KMS-11 (cell line): ENCODE results near the gene COL23A1.

Experiments used
- H2AFZ ChIP-seq: fragments of 200-600 bp; sonication (generic); 2 replicates; pipeline ENCODE4 v1.6.1; 2016; ENCODE audit warnings: antibody characterized with exemption, mixed run types, low read depth
- H3K27ac ChIP-seq: fragments of 200-600 bp; sonication (generic); 2 replicates; pipeline ENCODE4 v1.6.1; 2016; ENCODE audit warnings: mild to moderate bottlenecking, mixed run types
- H3K27me3 ChIP-seq: fragments of 200-600 bp; sonication (generic); 2 replicates; pipeline ENCODE4 v1.6.1; 2017; ENCODE audit warnings: mild to moderate bottlenecking, low read depth, mixed run types, moderate library complexity; ENCODE audit not compliant: insufficient read depth
- H3K36me3 ChIP-seq: fragments of 200-600 bp; sonication (generic); 2 replicates; pipeline ENCODE4 v1.6.1; 2017; ENCODE audit warnings: mild to moderate bottlenecking, mixed run types; ENCODE audit not compliant: insufficient read depth
- H3K4me1 ChIP-seq: fragments of 200-600 bp; sonication (generic); 2 replicates; pipeline ENCODE4 v1.6.1; 2016; ENCODE audit warnings: mild to moderate bottlenecking, low read depth, mixed run types; ENCODE audit not compliant: poor library complexity, severe bottlenecking
- H3K4me2 ChIP-seq: fragments of 200-600 bp; sonication (generic); 2 replicates; pipeline ENCODE4 v1.7.0; 2016; ENCODE audit warnings: mild to moderate bottlenecking, mixed run types
- H3K4me3 ChIP-seq: fragments of 200-600 bp; sonication (generic); IDR thresholded peaks from 2 replicates; pipeline ENCODE4 v1.6.1; 2017; ENCODE audit warnings: low read depth, low read length, mixed read lengths; ENCODE audit not compliant: insufficient read depth
- H3K79me2 ChIP-seq: fragments of 200-600 bp; sonication (generic); 2 replicates; pipeline ENCODE4 v1.6.1; 2016; ENCODE audit warnings: low read depth, mixed run types; ENCODE audit not compliant: insufficient read depth
- H3K9ac ChIP-seq: fragments of 200-600 bp; sonication (generic); 2 replicates; pipeline ENCODE4 v1.6.1; 2016; ENCODE audit warnings: mild to moderate bottlenecking, mixed run types
- H4K20me1 ChIP-seq: fragments of 200-600 bp; sonication (generic); 2 replicates; pipeline ENCODE4 v1.6.1; 2016; ENCODE audit warnings: mild to moderate bottlenecking, mixed run types; ENCODE audit not compliant: insufficient read depth
- CTCF ChIP-seq: fragments of 200-600 bp; sonication (generic); conservative IDR thresholded peaks from 2 replicates; pipeline ENCODE4 v1.6.1; 2017; ENCODE audit warnings: low read depth, mild to moderate bottlenecking, antibody characterized with exemption, low read length, moderate library complexity, mixed read lengths

Gene COL23A1

GRCh38 chr5:178560911-178561310, 29.3 kb downstream of the COL23A1 start:
- H3K4me3 ChIP-seq: no peak overlapping the region

GRCh38 chr5:178557416-178557815, 32.8 kb downstream of the COL23A1 start:
- H3K9ac ChIP-seq: no peak overlapping the region
- H3K4me1 ChIP-seq: no peaks in the 10 kb centered on the region
- no peaks in the 10 kb centered on the region for H4K20me1 ChIP-seq
- no peaks in the 10 kb centered on the region for H3K79me2 ChIP-seq
- H3K36me3 ChIP-seq: no peaks in the 10 kb centered on the region
- TF ChIP-seq CTCF: no peak
- H3K4me3 ChIP-seq: no peak overlapping the region
- H3K4me2 ChIP-seq: no peak overlapping the region
- no peaks in the 10 kb centered on the region; the same call in 1 of the 2 replicates for H3K27me3 ChIP-seq
- H3K27ac ChIP-seq: no peak overlapping the region
- H2AFZ ChIP-seq: no peak overlapping the region

More at GRCh38 chr5:178560911-178561310, 29.3 kb downstream of the COL23A1 start:
- no peak overlapping the region for H2AFZ ChIP-seq
- H3K27ac ChIP-seq: no peak overlapping the region
- no peak for TF ChIP-seq CTCF
- no peak overlapping the region for H3K9ac ChIP-seq
- H3K4me1 ChIP-seq: no peaks in the 10 kb centered on the region
- no peak overlapping the region for H3K4me2 ChIP-seq
- H3K36me3 ChIP-seq: no peaks in the 10 kb centered on the region
- H3K79me2 ChIP-seq: no peaks in the 10 kb centered on the region
- no peaks in the 10 kb centered on the region; the same call in 1 of the 2 replicates for H3K27me3 ChIP-seq
- no peaks in the 10 kb centered on the region for H4K20me1 ChIP-seq

GRCh38 chr5:178555771-178556211, 34.4 kb downstream of the COL23A1 start:
- no peaks in the 10 kb centered on the region for H4K20me1 ChIP-seq
- no peaks in the 10 kb centered on the region for H3K4me1 ChIP-seq
- H3K27me3 ChIP-seq: no peaks in the 10 kb centered on the region; the same call in 1 of the 2 replicates
- H3K4me3 ChIP-seq: no peak overlapping the region
- H3K36me3 ChIP-seq: no peaks in the 10 kb centered on the region
- no peak overlapping the region for H3K9ac ChIP-seq
- no peaks in the 10 kb centered on the region for H3K79me2 ChIP-seq
- H2AFZ ChIP-seq: no peak overlapping the region
- H3K4me2 ChIP-seq: no peak overlapping the region
- H3K27ac ChIP-seq: no peak overlapping the region
- no peak for TF ChIP-seq CTCF

GRCh38 chr5:178555005-178555404, 35.2 kb downstream of the COL23A1 start:
- no peaks in the 10 kb centered on the region; the same call in 1 of the 2 replicates for H3K27me3 ChIP-seq
- H2AFZ ChIP-seq: no peak overlapping the region
- H4K20me1 ChIP-seq: no peaks in the 10 kb centered on the region
- no peak for TF ChIP-seq CTCF
- no peaks in the 10 kb centered on the region for H3K79me2 ChIP-seq
- H3K9ac ChIP-seq: no peak overlapping the region
- no peak overlapping the region for H3K4me3 ChIP-seq
- no peaks in the 10 kb centered on the region for H3K36me3 ChIP-seq
- H3K4me2 ChIP-seq: no peak overlapping the region
- H3K4me1 ChIP-seq: no peaks in the 10 kb centered on the region
- no peak overlapping the region for H3K27ac ChIP-seq
